HG03460 (cell line): ENCODE data around the gene SLC10A4.

Source experiments
- ATAC-seq: cut with Tn5 transposase; IDR thresholded peaks from one replicate; pipeline ENCODE4 v1.9.1; 2021; ENCODE audit not compliant: unreplicated experiment

SLC10A4 gene

GRCh38 chr4:48489683-48490011 lies 6.5 kb downstream of the SLC10A4 start:
- ATAC-seq = no peak

GRCh38 chr4:48490012-48490679 lies 7.0 kb downstream of the SLC10A4 start, which contains the start of gene ZAR1:
ZAR1 (plus strand) TSS chr4:48490252; CDS start chr4:48490292, 40 bp downstream.
- ATAC-seq = no peak

- no peak for ATAC-seq
These were observed 7.8 kb downstream of the SLC10A4 start for GRCh38 chr4:48490680-48491513.

GRCh38 chr4:48491514-48492176 lies 8.5 kb downstream of the SLC10A4 start:
- no peak for ATAC-seq

- no peak for ATAC-seq
These were observed 10.4 kb downstream of the SLC10A4 start for GRCh38 chr4:48493452-48494100.

- ATAC-seq = no peak
These were observed 12.8 kb downstream of the SLC10A4 start for GRCh38 chr4:48495941-48496340.

- no peak for ATAC-seq
These were observed 15.8 kb downstream of the SLC10A4 start for GRCh38 chr4:48498895-48499294.

- ATAC-seq = peak; percentile 69
These were observed 16.5 kb downstream of the SLC10A4 start for GRCh38 chr4:48499551-48500066.

GRCh38 chr4:48503233-48504025 lies 20.3 kb downstream of the SLC10A4 start:
- no peak for ATAC-seq

- ATAC-seq = no peak
These were observed 20.8 kb downstream of the SLC10A4 start for GRCh38 chr4:48504026-48504330.

- ATAC-seq = no peak
These were observed 21.2 kb downstream of the SLC10A4 start for GRCh38 chr4:48504352-48504751.

GRCh38 chr4:48506716-48507115 lies 23.6 kb downstream of the SLC10A4 start:
- ATAC-seq = no peak

- ATAC-seq = no peak
These were observed 26.4 kb downstream of the SLC10A4 start for GRCh38 chr4:48509543-48509942.

- no peak for ATAC-seq
These were observed 35.0 kb downstream of the SLC10A4 start for GRCh38 chr4:48518143-48518542.

- ATAC-seq = no peak
These were observed 43.3 kb downstream of the SLC10A4 start for GRCh38 chr4:48526406-48526805.

GRCh38 chr4:48538358-48538757 lies 55.2 kb downstream of the SLC10A4 start:
- ATAC-seq = no peak
